ENCODE data around the gene AKAP12.
A peak's percentile ranks its signal among the peaks of the same experiment; 100 is the strongest.

Gene AKAP12

DNA sequence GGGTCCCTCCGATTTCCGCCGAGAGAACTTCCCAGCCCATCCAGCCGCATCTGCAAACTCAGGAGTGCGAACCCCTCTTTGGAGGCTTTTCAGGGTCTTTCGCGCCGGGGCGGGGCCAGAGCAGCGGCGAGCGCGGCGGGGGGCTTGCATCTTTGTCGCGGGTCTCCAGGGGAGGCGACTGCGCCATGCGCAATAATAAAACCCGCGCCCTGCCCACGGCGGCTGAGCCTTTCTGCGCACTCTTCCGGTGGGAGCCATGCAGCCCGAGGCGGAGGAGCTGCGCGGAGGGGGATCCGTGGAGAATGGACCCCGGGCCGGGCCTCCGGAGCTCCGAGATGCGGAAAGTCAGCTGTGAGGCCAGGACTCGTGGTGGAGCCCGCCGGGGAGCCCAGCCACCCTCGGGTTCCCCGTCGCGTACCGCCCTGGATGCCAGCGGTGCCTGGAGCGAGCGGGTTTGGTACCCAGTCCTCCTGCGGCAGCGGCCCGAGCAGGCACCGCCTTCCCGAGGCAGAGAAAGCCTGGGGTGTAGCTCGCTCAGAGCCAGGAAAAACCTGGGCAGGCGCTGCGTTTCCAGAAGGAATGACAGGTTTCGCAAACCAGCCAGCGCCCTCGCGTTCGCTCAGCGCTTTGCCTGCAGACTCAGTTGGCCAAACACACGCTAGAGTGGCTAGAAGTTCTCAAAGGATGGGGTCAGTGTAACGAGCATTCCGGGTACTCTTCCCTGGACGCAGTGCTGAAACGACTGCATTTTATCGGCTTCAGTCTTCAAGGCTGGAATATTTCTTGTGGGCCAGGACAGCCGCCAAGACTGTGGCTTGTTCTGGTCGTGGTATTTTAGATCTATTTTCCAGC is 1.2 kb downstream of the AKAP12 start:
- no peak for TF ChIP-seq CTCF (IDR thresholded peaks at IDR 0.05; ENCODE audit: insufficient read depth, low read length, missing control alignments)
- peak overlapping the region; percentile 86 for H3K4me3 ChIP-seq (ENCODE audit: low read depth, low read length)
- ChIA-PET POLR2A (interaction anchor here (0.6 to 2.2 kb wide), 5 partner anchors 8 to 200 kb away, joined by 3 to 8 read pairs (median 3); no protein-coding TSS in a partner anchor), CTCF (interaction anchor here (0.8 to 2.0 kb wide), 8 partner anchors 14 to 311 kb away, joined by 3 to 11 read pairs (median 4); no protein-coding TSS in a partner anchor)
- DNase-seq (ENCODE audit: low read depth, low spot score) = no peak

- ChIA-PET POLR2A (interaction anchor here (0.7 to 0.8 kb wide), 2 partner anchors 10 to 124 kb away, joined by 4 to 5 read pairs; no protein-coding TSS in a partner anchor), CTCF (interaction anchor here (1.3 to 1.9 kb wide), 2 partner anchors 13 to 82 kb away, joined by 3 to 11 read pairs; no protein-coding TSS in a partner anchor)
- peak overlapping the region; percentile 86 for H3K4me3 ChIP-seq (ENCODE audit: low read depth, low read length)
- TF ChIP-seq CTCF (IDR thresholded peaks at IDR 0.05; ENCODE audit: insufficient read depth, low read length, missing control alignments) = no peak
- no peak for DNase-seq (ENCODE audit: low read depth, low spot score)
Measured at GRCh38 chr6:151241853-151242252, 2.1 kb downstream of the AKAP12 start.

- POLR2A ChIA-PET = interaction anchor here (0.8 kb wide), 1 partner anchor 11 kb away, joined by 4 read pairs; no protein-coding TSS in a partner anchor
- peak overlapping the region; percentile 86 for H3K4me3 ChIP-seq (ENCODE audit: low read depth, low read length)
- no peak for TF ChIP-seq CTCF (IDR thresholded peaks at IDR 0.05; ENCODE audit: insufficient read depth, low read length, missing control alignments)
- CTCF ChIA-PET = interaction anchor here (0.9 to 1.9 kb wide), 2 partner anchors 82 to 228 kb away, joined by 3 to 11 read pairs; no protein-coding TSS in a partner anchor
- no peak for DNase-seq (ENCODE audit: low read depth, low spot score)
Measured at GRCh38 chr6:151242420-151242861, 2.7 kb downstream of the AKAP12 start.

DNA sequence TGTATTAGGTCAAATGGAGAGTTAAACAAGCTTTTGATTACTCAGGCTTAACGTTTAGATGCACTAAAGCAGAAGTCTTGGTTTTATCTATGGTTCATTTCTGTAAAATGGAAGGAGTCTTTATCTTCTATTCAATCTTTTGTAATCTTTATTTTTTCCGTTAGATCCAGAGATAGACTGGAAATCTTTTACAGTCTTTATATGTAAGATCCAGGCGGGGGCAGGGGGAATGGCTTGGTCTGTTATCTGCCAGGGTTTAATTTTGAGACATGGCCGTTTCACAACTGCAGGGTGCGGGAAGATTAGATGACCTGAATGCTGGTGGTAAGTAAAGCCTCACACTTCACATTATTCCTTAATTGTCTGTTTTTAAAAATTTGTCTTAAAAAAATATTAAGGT is 3.7 kb downstream of the AKAP12 start:
- TF ChIP-seq CTCF (IDR thresholded peaks at IDR 0.05; ENCODE audit: insufficient read depth, low read length, missing control alignments) = no peak

GRCh38 chr6:151247490-151247889 is 7.7 kb downstream of the AKAP12 start:
- DNase-seq (ENCODE audit: low read depth, low spot score) = no peak
- H3K4me3 ChIP-seq (ENCODE audit: low read depth, low read length) = no peak overlapping the region
- POLR2A ChIA-PET = no interaction called here
- CTCF ChIA-PET = interaction anchor here (0.6 to 5.4 kb wide), 2 partner anchors 77 to 164 kb away, joined by 3 to 19 read pairs; no protein-coding TSS in a partner anchor
- TF ChIP-seq CTCF (IDR thresholded peaks at IDR 0.05; ENCODE audit: insufficient read depth, low read length, missing control alignments) = no peak

More for the DNA sequence above, 3.7 kb downstream of the AKAP12 start:
- DNase-seq (ENCODE audit: low read depth, low spot score) = no peak
- CTCF ChIA-PET = interaction anchor here (0.9 to 1.9 kb wide), 2 partner anchors 81 to 229 kb away, joined by 3 to 11 read pairs; no protein-coding TSS in a partner anchor
- POLR2A ChIA-PET = no interaction called here
- no peak overlapping the region for H3K4me3 ChIP-seq (ENCODE audit: low read depth, low read length)

- POLR2A ChIA-PET = interaction anchor here (1.0 kb wide), 1 partner anchor 8 kb away, joined by 3 read pairs; the partner anchor contains the start of gene AKAP12
- no peak for TF ChIP-seq CTCF (IDR thresholded peaks at IDR 0.05; ENCODE audit: insufficient read depth, low read length, missing control alignments)
- CTCF ChIA-PET = interaction anchor here (0.6 to 5.4 kb wide), 3 partner anchors 76 to 356 kb away, joined by 3 to 19 read pairs (median 3); no protein-coding TSS in a partner anchor
- no peak for DNase-seq (ENCODE audit: low read depth, low spot score)
- no peak overlapping the region for H3K4me3 ChIP-seq (ENCODE audit: low read depth, low read length)
Measured at GRCh38 chr6:151248295-151248694, 8.5 kb downstream of the AKAP12 start.

Measured in AG04449 (cell line).